ENCODE results near the gene POU5F1.

DNA sequence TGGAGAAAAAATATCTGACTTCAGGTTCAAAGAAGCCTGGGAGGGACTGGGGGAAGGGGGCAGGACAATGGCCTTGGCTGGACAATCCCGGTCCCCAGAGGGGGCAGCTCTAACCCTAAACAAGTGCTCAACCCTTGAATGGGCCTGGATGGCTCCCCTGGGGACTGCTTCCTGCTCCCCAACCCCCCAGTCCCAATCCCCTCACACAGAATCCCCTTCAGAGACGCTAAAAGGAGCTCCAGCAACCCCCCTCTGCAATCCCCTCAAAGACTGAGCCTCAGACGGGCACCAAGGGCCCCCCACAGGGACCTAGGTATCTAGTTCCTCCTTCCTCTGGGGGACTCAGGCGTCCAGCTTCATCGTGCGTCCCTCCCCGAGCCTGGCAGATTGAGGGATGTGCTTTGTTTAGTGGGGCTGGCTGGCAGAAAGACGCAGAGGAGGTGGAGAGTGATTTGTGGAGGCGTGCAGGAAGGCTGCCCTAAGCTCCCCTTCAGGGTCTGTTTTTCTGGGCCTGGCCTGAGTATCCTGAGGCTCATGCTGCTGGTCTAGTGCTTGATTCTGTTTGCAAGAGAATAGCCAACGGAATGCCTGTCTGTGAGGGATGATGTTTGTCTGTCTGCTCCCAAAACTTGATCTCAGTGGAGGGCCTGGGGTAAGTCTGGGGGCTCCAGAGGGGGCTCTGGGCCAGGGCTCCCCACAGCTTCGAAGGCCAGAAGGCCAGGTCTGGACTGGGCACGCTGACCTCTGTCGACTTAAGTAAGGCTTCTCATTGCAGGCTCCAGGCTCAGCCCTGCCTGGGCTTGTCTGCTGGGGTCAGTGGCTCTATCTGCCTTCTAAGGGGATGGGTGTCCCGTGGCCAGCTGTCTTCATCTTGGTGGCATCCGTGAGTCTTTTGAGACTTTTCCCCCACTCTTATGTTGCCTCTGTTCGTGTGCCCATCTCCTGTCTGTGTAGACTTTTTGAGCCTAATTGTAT lies 1.7 kb upstream of the POU5F1 start:
- no peak for TF ChIP-seq EZH2phosphoT487 (IDR thresholded peaks at IDR 0.05; ENCODE audit: borderline replicate concordance, low read depth, low read length)
- TF ChIP-seq CTCF (conservative IDR thresholded peaks at IDR 0.05; ENCODE audit: low read length): no peak

Data from OCI-LY7 (cell line).